B cell (primary cell): Measurements from ENCODE around the gene ACYP1.

Source experiments
- CTCF ChIP-seq: fragments of 200-600 bp; IDR thresholded peaks from one replicate; pipeline ENCODE4 v1.8.0; 2022; ENCODE audit warnings: antibody characterized with exemption, mild to moderate bottlenecking
- EZH2 ChIP-seq: IDR thresholded peaks from 2 replicates; pipeline ENCODE4 v1.6.1; 2012; ENCODE audit warnings: borderline replicate concordance, low read depth, mild to moderate bottlenecking, moderate library complexity, low read length; ENCODE audit not compliant: insufficient read depth, poor library complexity, severe bottlenecking

- TF ChIP-seq CTCF (no peak), EZH2 (no peak)
These were observed 48.3 kb downstream of the ACYP1 start for GRCh38 chr14:75015496-75015895.
